SU-DHL-6 (cell line): Measurements from ENCODE around the gene RAB1A.

Experiments
- H2AFZ ChIP-seq: fragments of 200-600 bp; sonication (generic); 2 replicates; pipeline ENCODE4 v1.6.1; 2014; ENCODE audit warnings: low read depth, mild to moderate bottlenecking, moderate library complexity, mixed read lengths, antibody characterized with exemption, low read length; ENCODE audit not compliant: severe bottlenecking
- H3F3A ChIP-seq: fragments of 200-600 bp; shearing (Covaris generic); 2 replicates; pipeline ENCODE4 v1.6.0; 2016; ENCODE audit warnings: antibody characterized with exemption, mild to moderate bottlenecking; ENCODE audit not compliant: insufficient read depth
- H3K27ac ChIP-seq: fragments of 200-600 bp; sonication (generic); 2 replicates; pipeline ENCODE4 v1.5.1; 2016; ENCODE audit warnings: low read depth, mild to moderate bottlenecking, low read length, moderate library complexity, mixed read lengths
- H3K27me3 ChIP-seq: fragments of 200-600 bp; sonication (generic), shearing (Covaris generic); 2 replicates; pipeline ENCODE4 v1.6.0; 2014; ENCODE audit warnings: mild to moderate bottlenecking, low read length
- H3K36me3 ChIP-seq: fragments of 200-600 bp; sonication (generic); 2 replicates; pipeline ENCODE4 v1.6.1; 2014; ENCODE audit warnings: mild to moderate bottlenecking, low read length, mixed read lengths
- H3K4me2 ChIP-seq: fragments of 300-600, 200-600 bp; shearing (Covaris generic), sonication (generic); 2 replicates; pipeline ENCODE4 v1.6.0; 2014; ENCODE audit warnings: low read length, low read depth, mild to moderate bottlenecking; ENCODE audit not compliant: poor library complexity, severe bottlenecking
- H3K4me3 ChIP-seq: fragments of 200-600 bp; sonication (generic); 2 replicates; pipeline ENCODE4 v1.5.1; 2014; ENCODE audit warnings: antibody characterized with exemption, low read length, mild to moderate bottlenecking, mixed read lengths; ENCODE audit not compliant: insufficient read depth, poor library complexity, severe bottlenecking
- H3K79me2 ChIP-seq: fragments of 200-600 bp; sonication (generic); 2 replicates; pipeline ENCODE4 v1.6.1; 2014; ENCODE audit warnings: mild to moderate bottlenecking, low read length, moderate library complexity; ENCODE audit not compliant: insufficient read depth
- H3K9ac ChIP-seq: fragments of 200-600 bp; sonication (generic); 2 replicates; pipeline ENCODE4 v1.7.0; 2014; ENCODE audit warnings: mild to moderate bottlenecking, low read length
- H3K9me2 ChIP-seq: fragments of 200-600 bp; sonication (generic); replicated peaks from 2 replicates; pipeline ENCODE4 v1.6.1; 2014; ENCODE audit warnings: low read length; ENCODE audit not compliant: insufficient read depth
- H3K9me3 ChIP-seq: fragments of 200-600 bp; sonication (generic); 2 replicates; pipeline ENCODE4 v1.6.1; 2014; ENCODE audit warnings: low read length, mixed read lengths; ENCODE audit not compliant: insufficient read depth
- H4K20me1 ChIP-seq: fragments of 200-600 bp; sonication (generic); 2 replicates; pipeline ENCODE4 v1.6.1; 2014; ENCODE audit warnings: low read depth, mild to moderate bottlenecking, antibody characterized with exemption, low read length, moderate library complexity, mixed read lengths
- CTCF ChIP-seq: fragments of 200-600 bp; sonication (generic); IDR thresholded peaks from one replicate; pipeline ENCODE4 v1.5.1; 2017; ENCODE audit warnings: antibody characterized with exemption, mild to moderate bottlenecking, low read length, moderate library complexity; ENCODE audit not compliant: insufficient read depth, poor library complexity, severe bottlenecking
- EZH2phosphoT487 ChIP-seq: fragments of 200-600 bp; sonication (generic), shearing (Covaris generic); conservative IDR thresholded peaks from 2 replicates; pipeline ENCODE4 v1.6.1; 2018; ENCODE audit warnings: mild to moderate bottlenecking, antibody characterized with exemption, low read length, moderate library complexity, mixed read lengths

RAB1A gene

DNA sequence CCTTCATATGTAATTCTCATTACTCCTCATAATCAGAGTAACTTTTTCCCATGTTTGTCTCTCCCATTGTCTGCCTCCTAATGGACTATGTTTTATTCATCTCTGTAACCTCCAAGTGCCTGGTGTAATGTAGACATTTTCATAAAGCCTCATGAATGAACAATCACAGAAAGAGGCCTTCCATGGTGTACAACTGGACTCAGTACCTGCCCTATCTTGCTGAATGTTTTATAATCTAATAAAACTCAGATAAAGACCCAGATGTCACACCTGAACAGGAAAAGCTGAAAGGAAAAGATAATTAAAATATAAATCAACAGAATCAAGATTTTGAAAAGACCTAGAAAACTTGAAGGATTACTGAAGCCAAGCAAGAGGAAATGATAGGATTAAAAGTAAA, 36.7 kb downstream of the RAB1A start:
- peaks cover 43% of the 10 kb centered on the region for H3K79me2 ChIP-seq

DNA sequence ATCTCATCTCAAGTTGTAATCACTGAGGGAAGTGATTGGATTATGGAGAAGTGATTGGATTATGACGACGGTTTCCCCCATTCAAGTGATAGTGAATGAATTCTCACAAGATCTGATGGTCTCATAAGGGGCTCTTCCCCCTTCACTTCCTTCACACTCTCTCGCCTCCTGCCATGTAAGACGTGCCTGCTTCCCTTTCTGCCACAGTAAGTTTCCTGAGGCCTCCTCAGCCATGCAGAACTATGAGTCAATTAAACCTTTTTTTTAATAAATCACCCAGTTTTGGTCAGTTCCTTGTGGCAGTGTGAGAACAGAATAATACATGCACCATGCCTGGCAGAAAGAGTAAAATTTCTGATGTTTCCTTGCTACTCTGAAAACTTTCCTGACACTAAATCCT, 37.1 kb downstream of the RAB1A start:
- Histone ChIP-seq H3K27me3 (no peaks in the 10 kb centered on the region), H3K9ac (no peak overlapping the region), H3K36me3 (peaks cover 21% of the 10 kb centered on the region), H2AFZ (no peak overlapping the region), H3F3A (peaks cover 3% of the 10 kb centered on the region; the same call in 1 of the 2 replicates), H3K27ac (no peak overlapping the region), H3K9me2 (no peaks in the 10 kb centered on the region), H3K9me3 (no peaks in the 10 kb centered on the region), H3K4me3 (no peak overlapping the region), H3K79me2 (peaks cover 39% of the 10 kb centered on the region), H4K20me1 (no peaks in the 10 kb centered on the region), H3K4me2 (no peak overlapping the region)
- no peak for TF ChIP-seq EZH2phosphoT487
- TF ChIP-seq CTCF: no peak

More for the DNA sequence above, 36.7 kb downstream of the RAB1A start:
- no peaks in the 10 kb centered on the region for H3K9me2 ChIP-seq
- H3K4me2 ChIP-seq: no peak overlapping the region
- no peaks in the 10 kb centered on the region for H3K27me3 ChIP-seq
- peaks cover 7% of the 10 kb centered on the region; the same call in 1 of the 2 replicates for H3F3A ChIP-seq
- no peaks in the 10 kb centered on the region for H4K20me1 ChIP-seq
- no peak overlapping the region for H3K9ac ChIP-seq
- no peak for TF ChIP-seq CTCF
- TF ChIP-seq EZH2phosphoT487: no peak
- H2AFZ ChIP-seq: no peak overlapping the region
- H3K36me3 ChIP-seq: peaks cover 26% of the 10 kb centered on the region
- no peak overlapping the region for H3K27ac ChIP-seq
- H3K9me3 ChIP-seq: no peaks in the 10 kb centered on the region
- no peak overlapping the region for H3K4me3 ChIP-seq

GRCh38 chr2:65085148-65085547, 44.8 kb downstream of the RAB1A start:
- no peaks in the 10 kb centered on the region for H3K9me2 ChIP-seq
- H3K27ac ChIP-seq: no peak overlapping the region
- H4K20me1 ChIP-seq: no peaks in the 10 kb centered on the region
- H3K4me3 ChIP-seq: no peak overlapping the region
- TF ChIP-seq EZH2phosphoT487: no peak
- no peak for TF ChIP-seq CTCF
- H3K36me3 ChIP-seq: peaks cover 21% of the 10 kb centered on the region
- H3K9me3 ChIP-seq: no peaks in the 10 kb centered on the region
- H3F3A ChIP-seq: peaks cover 12% of the 10 kb centered on the region; the same call in 1 of the 2 replicates
- H3K79me2 ChIP-seq: peaks cover 7% of the 10 kb centered on the region; the same call in 1 of the 2 replicates
- H2AFZ ChIP-seq: no peak overlapping the region
- no peaks in the 10 kb centered on the region for H3K27me3 ChIP-seq
- H3K4me2 ChIP-seq: no peak overlapping the region
- no peak overlapping the region for H3K9ac ChIP-seq
